ELF-1 (cell line): ENCODE results near the gene MAD1L1.
A peak's percentile ranks its signal among the peaks of the same experiment; 100 is the strongest.

ENCODE experiments used
- DNase-seq: peaks from one replicate; pipeline ENCODE4 v3.0.0-alpha.2; 2016; ENCODE audit warnings: low read depth, low spot score

Gene MAD1L1

GRCh38 chr7:1899951-1900762 is 332.6 kb downstream of the MAD1L1 start:
- no peak for DNase-seq

- DNase-seq: no peak
These were observed 333.5 kb downstream of the MAD1L1 start for GRCh38 chr7:1899196-1899595.

- DNase-seq: no peak
These were observed 334.0 kb downstream of the MAD1L1 start for GRCh38 chr7:1898628-1899185.

DNA sequence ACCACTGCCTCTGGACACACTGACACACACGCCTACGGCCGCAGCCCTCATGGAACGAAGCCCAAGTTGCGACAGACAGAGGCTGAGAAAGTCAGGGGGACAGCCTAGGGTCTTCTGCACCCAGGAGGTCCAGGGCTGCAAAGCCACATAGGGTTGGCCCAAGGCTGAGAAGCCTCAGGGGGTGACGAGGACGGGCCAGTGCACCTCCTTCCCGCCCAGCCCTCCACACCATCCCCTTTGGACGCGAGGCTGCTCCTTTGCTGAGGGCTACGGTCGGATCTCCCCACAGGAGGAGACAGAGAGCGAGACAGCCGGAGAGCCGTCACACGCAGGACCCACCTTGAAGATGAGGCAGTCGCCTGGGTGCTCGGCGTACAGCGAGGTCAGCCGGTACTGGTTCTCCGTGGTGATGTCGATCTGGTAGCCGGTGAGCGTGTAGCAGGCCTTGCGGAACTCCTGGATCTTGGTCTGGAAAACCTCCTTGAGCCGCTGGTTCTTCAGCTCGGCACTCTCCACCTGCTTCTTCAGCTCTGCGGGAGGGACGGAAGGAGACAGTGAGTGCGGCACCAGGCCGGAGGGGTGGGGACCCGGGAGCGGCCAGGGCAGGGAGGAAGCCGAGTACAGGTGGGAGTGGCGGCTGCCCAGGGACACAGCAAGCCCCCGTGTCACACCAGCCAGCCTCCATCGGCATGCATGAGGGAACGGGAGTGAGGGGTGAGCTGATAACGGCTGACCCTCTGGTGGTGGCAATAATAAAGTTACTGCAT is 334.7 kb downstream of the MAD1L1 start:
- no peak for DNase-seq

- DNase-seq: no peak
These were observed 335.5 kb downstream of the MAD1L1 start for GRCh38 chr7:1897076-1897860.

DNA sequence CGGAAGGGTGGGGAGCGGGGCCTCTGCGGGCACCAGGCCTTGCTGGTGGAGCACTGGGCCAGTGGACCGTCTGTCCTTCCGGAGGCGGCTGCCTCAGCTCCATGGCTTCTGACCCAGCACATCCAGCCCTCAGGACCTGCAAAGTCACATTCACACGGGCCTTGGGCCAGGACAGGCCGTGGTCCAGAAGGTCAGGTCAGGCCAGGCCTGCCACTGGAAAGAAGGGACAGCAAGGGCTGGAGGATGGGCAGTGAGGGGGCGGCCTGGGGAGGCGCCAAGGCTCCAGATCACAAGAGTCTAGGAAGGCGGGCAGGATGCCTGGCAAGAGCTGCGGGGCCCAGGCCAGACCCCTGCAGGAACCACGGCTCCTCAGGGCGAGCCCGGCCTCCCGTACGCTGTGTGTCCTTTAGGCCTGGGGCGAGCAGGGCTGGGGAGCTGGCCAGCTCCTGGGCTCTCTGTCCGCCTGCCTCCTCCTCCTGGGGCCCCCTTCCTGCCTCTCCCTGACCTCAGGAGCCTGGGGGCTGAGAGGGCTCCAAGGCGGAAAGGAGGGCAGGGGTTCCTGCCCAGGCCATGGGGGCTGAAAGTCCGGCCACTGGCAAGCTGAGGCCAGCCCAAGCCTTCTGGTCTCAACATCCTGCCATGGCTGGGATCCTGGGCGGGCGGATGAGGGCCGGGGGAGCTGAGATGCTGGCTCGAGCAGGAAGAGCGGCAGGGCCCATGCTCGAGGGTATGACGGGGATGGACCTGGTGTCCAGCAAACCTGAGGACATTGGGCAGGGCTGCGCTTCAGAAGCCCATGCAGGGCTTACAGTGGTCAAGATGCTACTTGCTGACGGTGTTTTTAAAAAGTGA is 336.9 kb downstream of the MAD1L1 start:
- DNase-seq: no peak

DNA sequence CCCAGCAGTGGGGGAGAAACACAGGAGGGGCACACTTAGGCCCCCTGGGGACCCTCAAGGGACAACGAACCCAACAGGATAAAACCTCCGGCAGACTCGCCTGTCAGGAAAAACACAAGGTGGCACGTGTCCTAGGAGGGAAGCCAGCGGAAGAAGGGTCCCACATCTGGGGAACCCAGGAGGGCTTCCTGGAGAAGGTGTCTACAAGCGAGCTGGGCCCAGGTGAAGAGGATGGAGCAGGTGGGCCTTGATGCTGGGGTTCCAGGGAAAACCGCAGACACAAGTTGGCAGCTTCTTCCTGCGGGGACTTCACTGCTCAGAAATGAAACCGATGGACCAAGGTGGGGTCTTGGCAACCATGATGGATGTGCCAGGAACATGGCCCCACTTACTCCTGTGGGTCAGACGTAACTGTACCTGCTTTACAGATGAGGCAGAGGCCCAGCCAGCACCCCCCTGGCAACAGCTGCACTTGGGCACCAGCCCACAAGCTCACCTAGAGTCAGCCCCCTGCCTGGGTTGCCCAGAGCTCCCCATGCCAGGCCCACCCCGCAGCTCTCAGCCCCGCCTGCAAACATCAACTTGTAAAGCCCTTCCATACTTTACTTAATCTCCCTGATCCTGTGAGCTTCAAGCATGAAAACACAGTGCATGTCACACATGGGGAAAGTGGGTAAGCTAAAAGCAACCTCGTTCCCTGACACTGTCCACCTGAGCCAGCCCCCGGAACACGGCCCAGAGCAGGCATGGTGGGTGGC is 337.7 kb downstream of the MAD1L1 start:
- DNase-seq: no peak

DNA sequence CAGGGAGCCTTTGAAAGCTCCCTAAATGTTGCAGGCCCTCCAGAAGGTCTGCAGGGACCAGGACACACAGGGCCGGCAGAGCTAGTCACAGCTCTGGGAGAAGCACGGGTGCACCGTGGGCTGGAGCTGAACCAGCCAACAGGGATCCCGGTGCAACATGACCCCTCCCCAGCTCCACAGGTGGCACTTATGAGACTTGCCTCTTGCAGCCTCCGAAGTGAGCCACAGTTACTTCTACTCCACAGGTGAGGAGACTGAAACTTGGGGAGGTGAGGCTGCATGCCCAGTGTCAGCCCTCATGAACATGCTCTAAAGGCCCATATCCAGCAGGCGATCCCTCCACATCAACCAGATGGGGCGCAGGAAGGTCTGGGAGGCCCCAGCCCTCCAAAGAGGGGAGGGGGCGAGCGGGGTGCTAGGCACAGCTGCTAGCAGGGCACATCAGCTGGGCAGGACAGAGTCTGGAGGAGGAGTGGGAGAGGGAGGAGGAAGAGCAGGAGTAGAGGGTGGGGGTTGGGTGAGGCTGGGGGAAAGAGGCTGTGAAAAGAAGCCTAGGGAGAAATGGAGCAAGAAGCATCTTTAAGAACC is 338.3 kb downstream of the MAD1L1 start:
- no peak for DNase-seq

DNA sequence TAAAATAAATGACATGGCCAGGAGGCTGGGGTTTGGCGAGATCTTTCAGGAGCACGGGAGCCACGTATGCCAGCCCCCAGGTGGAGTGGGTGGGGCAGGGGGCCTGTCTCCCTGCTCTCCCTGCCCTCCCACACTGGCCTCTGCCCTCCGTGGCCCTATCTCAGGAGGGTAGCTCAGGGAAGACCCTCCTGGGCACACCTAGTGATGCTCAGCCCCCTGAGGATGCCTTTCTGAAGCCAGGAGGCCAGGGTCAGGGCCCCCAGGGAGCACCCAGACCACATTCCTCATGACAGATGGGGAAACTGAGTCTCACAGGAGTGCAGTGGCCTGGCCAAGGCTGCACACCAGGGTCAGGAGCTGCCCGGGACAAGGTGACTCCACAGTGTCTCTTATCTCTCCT is 339.3 kb downstream of the MAD1L1 start:
- DNase-seq: no peak

DNA sequence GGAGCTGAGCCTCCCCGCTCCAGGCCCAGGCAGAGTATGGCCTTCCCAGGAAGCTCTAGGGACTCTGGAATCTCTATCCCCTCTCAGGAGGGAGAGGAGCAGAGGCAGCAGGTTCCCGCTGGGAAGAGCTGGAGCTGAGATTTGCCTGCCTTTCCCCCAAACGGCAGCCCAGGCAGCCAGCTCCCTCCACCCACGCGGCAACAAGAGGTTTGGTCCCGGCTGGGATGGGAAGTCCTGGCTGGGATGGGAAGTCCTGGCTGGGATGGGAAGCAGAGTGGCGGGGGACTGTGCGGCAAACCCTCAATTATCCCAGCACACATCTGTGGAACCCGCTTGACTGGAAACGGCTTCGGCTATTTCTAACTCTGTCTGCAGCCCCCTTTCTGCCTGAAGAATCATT is 339.7 kb downstream of the MAD1L1 start:
- peak; percentile 45 for DNase-seq

- DNase-seq: no peak
These were observed 340.5 kb downstream of the MAD1L1 start for GRCh38 chr7:1892011-1892965.

DNA sequence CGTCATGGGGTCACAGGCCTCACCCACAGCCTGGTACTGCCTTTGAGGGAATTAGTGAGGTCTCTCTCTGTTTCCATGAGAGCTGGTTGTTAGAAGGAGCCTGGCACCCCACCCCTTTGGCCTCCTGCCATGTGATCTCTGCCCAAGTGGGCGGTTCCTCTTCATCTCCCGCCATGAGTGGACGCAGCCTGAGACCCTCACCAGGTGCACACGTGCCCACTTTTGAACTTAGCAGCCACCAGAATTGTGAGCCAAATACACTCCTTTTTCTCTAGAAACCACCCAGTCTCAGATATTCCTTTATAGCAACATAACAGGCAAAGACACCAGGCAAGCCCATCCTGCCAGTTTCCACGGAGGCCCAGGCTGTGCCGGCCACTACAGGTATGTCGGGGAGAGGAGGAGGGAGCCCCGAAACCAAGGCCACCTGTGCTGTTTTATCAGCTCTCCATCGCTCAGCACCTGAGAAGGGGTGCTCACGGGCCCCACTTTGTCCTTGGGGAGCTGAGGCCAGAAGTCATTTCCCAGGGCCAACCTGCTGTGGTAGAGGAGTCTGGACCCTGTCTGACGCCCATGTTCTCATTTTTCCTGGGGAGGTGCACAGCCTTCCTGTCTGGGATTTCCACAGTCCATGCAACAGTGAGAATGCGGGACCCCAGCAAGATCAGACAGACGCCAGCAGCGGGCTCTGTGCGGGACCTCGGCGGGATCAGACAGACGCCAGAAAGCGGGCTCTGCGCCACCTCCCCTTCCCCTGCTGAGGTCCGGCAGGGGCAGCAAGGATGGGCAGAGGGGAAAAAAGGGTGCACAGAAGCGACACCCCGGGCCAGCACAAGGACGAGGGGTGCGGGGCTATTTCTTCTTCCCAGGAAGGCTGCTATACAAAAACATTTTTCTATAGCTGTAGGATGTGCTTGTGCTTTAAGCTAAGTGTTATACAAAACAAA is 342.2 kb downstream of the MAD1L1 start:
- DNase-seq: no peak

- DNase-seq: no peak
These were observed 343.1 kb downstream of the MAD1L1 start for GRCh38 chr7:1889556-1890181.

- no peak for DNase-seq
These were observed 343.7 kb downstream of the MAD1L1 start for GRCh38 chr7:1889091-1889490.

DNA sequence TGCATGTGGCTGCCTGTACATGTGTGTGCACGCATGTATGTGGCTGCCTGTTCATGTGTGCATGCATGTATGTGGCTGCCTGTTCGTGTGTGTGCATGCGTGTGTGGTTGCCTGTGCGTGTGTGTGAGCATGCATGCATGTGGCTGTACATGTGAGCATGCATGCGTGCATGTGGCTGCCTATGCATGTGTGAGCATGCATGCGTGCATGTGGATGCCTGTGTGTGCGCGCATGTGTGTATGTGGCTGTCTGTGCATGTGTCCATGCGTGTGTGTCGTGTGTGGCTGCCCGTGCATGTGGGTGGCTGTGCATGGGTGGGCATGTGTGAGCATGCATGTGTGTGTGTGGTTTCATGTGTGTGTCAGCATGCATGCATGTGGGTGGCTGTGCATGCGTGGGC is 344.3 kb downstream of the MAD1L1 start:
- DNase-seq: no peak

GRCh38 chr7:1887251-1887650 is 345.5 kb downstream of the MAD1L1 start:
- DNase-seq: no peak
